Thyroid gland (tissue), 4 donors: ENCODE data around the gene SFTPA2. TPM values are rescaled to one million over a fixed set of nuclear protein-coding genes. Genes with fewer than 3 reads are reported as not detected.
"Not testable (repeated sequence)": the region's sequence is repeated elsewhere in the genome, so short reads cannot be mapped to it uniquely, and the experiment has no call there.

Experiments used
- DNase-seq, 2 donors: peaks; one replicate each; pipeline ENCODE4 v3.0.0-alpha.2; 2019
- H3K27ac ChIP-seq, 3 donors: fragments of 200-600 bp; sonication (generic); 1 replicate in 2 of 3; 2 replicates in 1 of 3; pipeline ENCODE4 v1.5.1; 2016 to 2019; ENCODE audit warnings: mild to moderate bottlenecking in 1 of 3, moderate library complexity in 1 of 3
- H3K27me3 ChIP-seq: fragments of 200-600 bp; sonication (generic); one replicate; pipeline ENCODE4 v1.5.1; 2019
- H3K36me3 ChIP-seq, 2 donors: fragments of 200-600 bp; sonication (generic); one replicate each; pipeline ENCODE4 v1.5.1; 2016 to 2019
- H3K4me1 ChIP-seq, 2 donors: fragments of 200-600 bp; sonication (generic); one replicate each; pipeline ENCODE4 v1.5.1; 2017 to 2019
- H3K4me3 ChIP-seq, 3 donors: fragments of 200-600 bp; sonication (generic); replicated peaks in 1 of 3; 1 replicate in 2 of 3; 2 replicates in 1 of 3; pipeline ENCODE4 v1.5.1; 2016; ENCODE audit warnings: mild to moderate bottlenecking in 1 of 3
- H3K9me3 ChIP-seq: fragments of 200-600 bp; sonication (generic); one replicate; pipeline ENCODE4 v1.5.1; 2017
- POLR2A ChIP-seq, 2 donors: fragments of 450-650 bp; IDR thresholded peaks; one replicate each; pipeline ENCODE4 v1.6.1; 2017; ENCODE audit warnings: antibody characterized with exemption in 2 of 2, mild to moderate bottlenecking in 2 of 2, moderate library complexity in 1 of 2
- WGBS, 2 donors: methylation state at CpG; one replicate each; pipeline ENCODE4 v1.1.5; 2017; 5-methylcytosine and 5-hydroxymethylcytosine counted together
- intact Hi-C: fragments of 100-400 bp; cut with DNase I; formaldehyde crosslinking; loops from one replicate; pipeline ENCODE4 v1.15.1; 2023
- total RNA-seq, 4 donors: library from RNA; depleted of rRNA; stranded (reverse); fragments of >200 nt; gene quantifications; one replicate each; pipeline ENCODE4 v1.2.3, GENCODE V29; 2016
- TF ChIP-seq, protein P1 (sequence below), 6 experiments: fragments of 200-600 bp in 3 of 6; fragments of 450-650 bp in 3 of 6; sonication (generic) in 3 of 6; IDR thresholded peaks; one replicate each; pipeline ENCODE4 v1.5.1; 2016 to 2019; ENCODE audit warnings: antibody characterized with exemption in 6 of 6, mild to moderate bottlenecking in 2 of 6, inconsistent platforms in 1 of 6, moderate library complexity in 1 of 6

Gene SFTPA2
- total RNA-seq, 4 donors from 2014 or later, result 0.27 to 0.29 TPM; not detected in 2

GRCh38 chr10:79559726-79560125 lies 481 bp downstream of the SFTPA2 start:
- no peak for TF ChIP-seq POLR2A (IDR thresholded peaks at IDR 0.05)
- TF ChIP-seq, protein P1, sequence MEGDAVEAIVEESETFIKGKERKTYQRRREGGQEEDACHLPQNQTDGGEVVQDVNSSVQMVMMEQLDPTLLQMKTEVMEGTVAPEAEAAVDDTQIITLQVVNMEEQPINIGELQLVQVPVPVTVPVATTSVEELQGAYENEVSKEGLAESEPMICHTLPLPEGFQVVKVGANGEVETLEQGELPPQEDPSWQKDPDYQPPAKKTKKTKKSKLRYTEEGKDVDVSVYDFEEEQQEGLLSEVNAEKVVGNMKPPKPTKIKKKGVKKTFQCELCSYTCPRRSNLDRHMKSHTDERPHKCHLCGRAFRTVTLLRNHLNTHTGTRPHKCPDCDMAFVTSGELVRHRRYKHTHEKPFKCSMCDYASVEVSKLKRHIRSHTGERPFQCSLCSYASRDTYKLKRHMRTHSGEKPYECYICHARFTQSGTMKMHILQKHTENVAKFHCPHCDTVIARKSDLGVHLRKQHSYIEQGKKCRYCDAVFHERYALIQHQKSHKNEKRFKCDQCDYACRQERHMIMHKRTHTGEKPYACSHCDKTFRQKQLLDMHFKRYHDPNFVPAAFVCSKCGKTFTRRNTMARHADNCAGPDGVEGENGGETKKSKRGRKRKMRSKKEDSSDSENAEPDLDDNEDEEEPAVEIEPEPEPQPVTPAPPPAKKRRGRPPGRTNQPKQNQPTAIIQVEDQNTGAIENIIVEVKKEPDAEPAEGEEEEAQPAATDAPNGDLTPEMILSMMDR (IDR thresholded peaks at IDR 0.05), result no peak
- WGBS, 2 donors, result 89 to 91% methylated on average over 2 of the region's 2 CpGs
- DNase-seq, result no peak
- Histone ChIP-seq H3K36me3 (no peaks in the 10 kb centered on the region), H3K9me3 (no peaks in the 10 kb centered on the region), H3K4me1 (no peaks in the 10 kb centered on the region), H3K27me3 (no peaks in the 10 kb centered on the region), H3K27ac (no peak overlapping the region), H3K4me3 (no peak overlapping the region)
- intact Hi-C loops, result no loop called here

DNA sequence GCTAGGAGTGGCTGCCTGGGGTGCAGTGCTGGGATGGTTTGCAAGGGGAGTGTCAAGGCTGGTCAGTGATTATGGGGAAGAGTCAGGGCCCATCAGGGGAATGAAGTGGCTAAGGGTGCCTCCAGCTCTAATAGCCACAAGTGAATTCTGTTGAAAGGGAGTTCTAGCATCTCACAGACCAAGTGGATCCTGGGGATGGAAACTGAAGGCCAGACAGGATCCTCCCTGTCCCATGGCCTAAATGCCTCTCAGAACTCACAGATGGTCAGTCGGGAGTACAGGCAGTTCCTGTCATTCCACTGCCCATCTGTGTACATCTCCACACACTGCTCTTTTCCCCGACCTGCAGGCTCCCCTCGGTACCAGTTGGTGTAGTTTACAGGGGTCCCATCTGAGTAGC lies 3.2 kb downstream of the SFTPA2 start:
- H3K27ac ChIP-seq, H3K27me3 ChIP-seq, H3K4me1 ChIP-seq, intact Hi-C loops, H3K36me3 ChIP-seq, H3K4me3 ChIP-seq, DNase-seq, H3K9me3 ChIP-seq: not testable (repeated sequence)
- WGBS, 2 donors, result 80 to 100% methylated on average over 1 to 2 of the region's 3 CpGs

GRCh38 chr10:79555354-79556309 lies 4.6 kb downstream of the SFTPA2 start:
- H3K36me3 ChIP-seq, result no peaks in the 10 kb centered on the region
- TF ChIP-seq, protein P1 (IDR thresholded peaks at IDR 0.05), result no peak
- TF ChIP-seq POLR2A (IDR thresholded peaks at IDR 0.05), result no peak
- 84 to 87% methylated on average over 11 of the region's 11 CpGs for WGBS, 2 donors
- no peaks in the 10 kb centered on the region for H3K27me3 ChIP-seq
- intact Hi-C loops, result no loop called here
- H3K4me1 ChIP-seq, result peaks cover 0 to 3% of the 10 kb centered on the region in 2 donors
- H3K9me3 ChIP-seq, result no peaks in the 10 kb centered on the region
- no peak for DNase-seq
- no peak overlapping the region for H3K27ac ChIP-seq
- no peak overlapping the region for H3K4me3 ChIP-seq

DNA sequence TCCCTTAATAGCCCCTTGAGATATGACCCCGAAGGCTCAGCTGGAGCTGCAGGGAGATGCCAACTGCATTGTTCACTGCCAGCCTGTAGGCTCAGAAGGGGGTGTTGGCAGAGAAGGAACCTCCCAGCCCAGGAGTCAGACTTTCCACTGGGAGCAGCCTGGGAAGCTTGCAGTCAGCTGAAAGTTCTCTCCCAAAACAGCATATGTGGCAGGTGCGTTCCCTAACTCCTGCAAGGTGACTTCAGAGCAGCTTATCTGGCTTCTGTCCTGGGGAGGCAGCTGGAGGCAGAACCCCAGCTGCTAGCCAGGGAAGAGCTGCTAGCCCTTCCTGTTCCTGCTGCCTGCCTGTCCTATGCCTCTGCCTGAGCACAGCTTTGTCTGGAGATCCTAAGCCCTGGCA lies 8.1 kb downstream of the SFTPA2 start:
- H3K27me3 ChIP-seq, result no peaks in the 10 kb centered on the region
- no peaks in the 10 kb centered on the region for H3K36me3 ChIP-seq
- peaks cover 0 to 7% of the 10 kb centered on the region in 2 donors for H3K4me1 ChIP-seq
- WGBS, 2 donors, result 88% methylated on average over 2 of the region's 2 CpGs
- intact Hi-C loops, result no loop called here
- H3K4me3 ChIP-seq, result no peak overlapping the region
- H3K27ac ChIP-seq, result no peak overlapping the region
- no peak for DNase-seq
- no peaks in the 10 kb centered on the region for H3K9me3 ChIP-seq
- TF ChIP-seq POLR2A (IDR thresholded peaks at IDR 0.05), result no peak
- TF ChIP-seq, protein P1 (IDR thresholded peaks at IDR 0.05), result no peak

- Histone ChIP-seq H3K27ac (no peak overlapping the region), H3K27me3 (no peaks in the 10 kb centered on the region), H3K4me3 (no peak overlapping the region), H3K9me3 (no peaks in the 10 kb centered on the region), H3K36me3 (no peaks in the 10 kb centered on the region), H3K4me1 (peaks cover 0 to 7% of the 10 kb centered on the region in 2 donors)
- no peak for DNase-seq
- intact Hi-C loops, result no loop called here
- 71 to 74% methylated on average over 3 of the region's 3 CpGs for WGBS, 2 donors
- no peak for TF ChIP-seq POLR2A (IDR thresholded peaks at IDR 0.05)
- TF ChIP-seq, protein P1 (IDR thresholded peaks at IDR 0.05), result no peak
These were observed 12.2 kb downstream of the SFTPA2 start for GRCh38 chr10:79547973-79548372.

DNA sequence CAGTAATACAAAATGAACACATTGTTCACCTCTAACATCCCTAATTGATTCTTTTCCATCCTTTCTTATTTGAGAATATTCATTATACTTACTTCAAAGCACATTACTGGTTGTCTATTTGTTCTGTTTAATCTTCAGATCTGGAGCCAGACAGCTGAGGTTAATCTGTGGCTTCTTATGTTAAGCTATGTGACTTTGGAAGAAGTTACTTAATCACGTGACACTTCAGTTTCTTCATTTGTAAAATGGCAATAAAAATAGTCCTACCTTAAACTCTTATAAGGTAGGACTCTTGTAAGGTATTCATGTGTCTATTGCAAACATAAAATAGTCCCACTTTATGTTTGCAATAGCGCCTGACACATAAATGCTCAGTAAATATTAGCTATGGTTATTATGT lies 13.1 kb downstream of the SFTPA2 start:
- DNase-seq, H3K9me3 ChIP-seq, intact Hi-C loops, H3K4me3 ChIP-seq, H3K36me3 ChIP-seq, H3K4me1 ChIP-seq, H3K27ac ChIP-seq, H3K27me3 ChIP-seq: not testable (repeated sequence)
- WGBS, 2 donors, result 89 to 94% methylated on average over 2 of the region's 2 CpGs

- H3K36me3 ChIP-seq, intact Hi-C loops, H3K4me1 ChIP-seq, H3K4me3 ChIP-seq, DNase-seq, H3K27me3 ChIP-seq, H3K27ac ChIP-seq, H3K9me3 ChIP-seq: not testable (repeated sequence)
- WGBS, 2 donors, result 84 to 87% methylated on average over 3 of the region's 3 CpGs
These were observed 15.1 kb downstream of the SFTPA2 start for GRCh38 chr10:79544926-79545659.

DNA sequence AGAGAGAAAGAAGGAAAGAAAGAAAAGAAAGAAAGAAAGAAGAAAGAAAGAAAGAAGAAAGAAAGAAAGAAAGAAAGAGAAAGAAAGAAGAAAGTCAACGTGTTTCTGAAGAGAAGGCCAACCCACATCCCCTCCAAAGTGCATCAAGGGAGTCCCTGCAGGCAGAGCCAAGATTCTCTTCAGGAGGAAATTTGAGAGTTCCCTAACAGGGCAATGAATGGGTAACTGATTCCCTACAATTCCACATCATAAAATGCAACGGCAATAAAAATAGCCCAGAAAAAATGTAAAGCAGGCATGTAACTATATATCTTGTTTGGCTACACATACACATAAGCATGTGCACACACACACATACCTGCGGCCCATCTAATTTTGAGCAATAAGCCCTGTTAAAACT lies 15.8 kb downstream of the SFTPA2 start:
- H3K4me1 ChIP-seq, H3K27me3 ChIP-seq, intact Hi-C loops, H3K27ac ChIP-seq, H3K4me3 ChIP-seq, H3K36me3 ChIP-seq, H3K9me3 ChIP-seq, DNase-seq: not testable (repeated sequence)
- WGBS, 2 donors, result 85 to 92% methylated on average over 3 of the region's 3 CpGs
